ENCODE results near the gene ADO. TPM values are rescaled to one million over a fixed set of nuclear protein-coding genes. Genes with fewer than 3 reads are reported as not detected.

The ADO gene
- total and polyA plus RNA-seq, 10 of the 15 experiments (the other 5 are each of a cell fraction or from before 2014, with no cell fraction given): 4.3 to 44.6 (median 18.7) TPM

DNA sequence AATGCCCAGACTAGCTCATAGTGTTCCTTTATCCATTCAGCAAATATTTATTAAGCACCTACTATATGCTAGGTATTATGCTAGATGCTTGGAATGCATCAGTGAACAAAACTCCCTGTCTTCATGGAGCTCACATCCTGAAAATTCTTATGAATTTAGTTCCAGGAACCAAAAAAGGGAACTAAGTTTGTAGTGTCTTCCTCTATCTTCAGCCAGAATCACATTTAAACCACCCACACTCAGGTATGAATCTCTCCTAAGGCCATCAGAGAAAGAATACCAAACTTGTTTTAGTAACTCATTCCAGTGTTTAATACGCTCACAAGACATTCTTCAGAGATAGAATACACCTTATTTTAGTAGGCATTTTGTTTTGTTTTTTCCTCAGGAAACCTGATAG, 21.8 kb downstream of the ADO start:
- Histone ChIP-seq H3K36me3 (ENCODE audit: control insufficient read depth in 2 of 2, insufficient read depth in 2 of 2, low read length in 1 of 2) (no peaks in the 10 kb centered on the region), H4K20me1 (ENCODE audit: control insufficient read depth, insufficient read depth) (no peaks in the 10 kb centered on the region), H3K9me3 (replicated peaks; ENCODE audit: control insufficient read depth, insufficient read depth, low read length) (no peaks in the 10 kb centered on the region), H2AFZ (ENCODE audit: control insufficient read depth, low read depth, low read length) (no peak overlapping the region), H3K79me2 (ENCODE audit: control insufficient read depth, insufficient read depth, low read length) (no peaks in the 10 kb centered on the region), H3K27ac (ENCODE audit: control insufficient read depth, insufficient read depth) (no peak overlapping the region), H3K27me3 (replicated peaks in 1 of 2; ENCODE audit: control insufficient read depth in 2 of 2, insufficient read depth in 2 of 2, low read length in 1 of 2) (no peaks in the 10 kb centered on the region), H3K9ac (ENCODE audit: control insufficient read depth, insufficient read depth, low read length) (no peak overlapping the region), H3K4me3 (no peak overlapping the region), H3K4me1 (ENCODE audit: control insufficient read depth, insufficient read depth, low read length) (0 out of 2 replicates have a peak, but pooled peaks cover 2% of the 10 kb centered on the region), H3K4me2 (ENCODE audit: control insufficient read depth, insufficient read depth) (no peak overlapping the region)
- CTCF ChIA-PET: interaction anchor here (0.7 to 1.0 kb wide), 3 partner anchors 216 to 334 kb away, joined by 3 read pairs; no protein-coding TSS in a partner anchor
- in situ Hi-C loops (cut with MboI) (no loop called here), intact Hi-C loops (cut with micrococcal nuclease; ENCODE audit: unreplicated experiment) (no loop called here)
- ATAC-seq: no peak
- 50% methylated on average over 1 of the region's 1 CpG for WGBS (ENCODE audit: insufficient coverage, insufficient replicate concordance, low lambda C conversion rate, missing lambda C conversion rate)
- SMC1A ChIA-PET (ENCODE audit: uncharacterized antibody, unreplicated experiment): interaction anchor here (1.0 to 1.2 kb wide), 3 partner anchors 26 to 53 kb away, joined by 3 read pairs; no protein-coding TSS in a partner anchor
- RAD21 ChIA-PET (ENCODE audit: unreplicated experiment): interaction anchor here (0.9 to 1.4 kb wide), 3 partner anchors 25 to 233 kb away, joined by 3 to 6 read pairs (median 3); no protein-coding TSS in a partner anchor
- POLR2A ChIA-PET: interaction anchor here (0.6 kb wide), 1 partner anchor 43 kb away, joined by 3 read pairs; no protein-coding TSS in a partner anchor
- no TSS peak for BruUV-seq (replicated peaks)
- FAIRE-seq: no peak
- TF ChIP-seq POLR2A (IDR thresholded peaks at IDR 0.05; ENCODE audit: low read depth, low read length): no peak
- TF ChIP-seq, protein P1, sequence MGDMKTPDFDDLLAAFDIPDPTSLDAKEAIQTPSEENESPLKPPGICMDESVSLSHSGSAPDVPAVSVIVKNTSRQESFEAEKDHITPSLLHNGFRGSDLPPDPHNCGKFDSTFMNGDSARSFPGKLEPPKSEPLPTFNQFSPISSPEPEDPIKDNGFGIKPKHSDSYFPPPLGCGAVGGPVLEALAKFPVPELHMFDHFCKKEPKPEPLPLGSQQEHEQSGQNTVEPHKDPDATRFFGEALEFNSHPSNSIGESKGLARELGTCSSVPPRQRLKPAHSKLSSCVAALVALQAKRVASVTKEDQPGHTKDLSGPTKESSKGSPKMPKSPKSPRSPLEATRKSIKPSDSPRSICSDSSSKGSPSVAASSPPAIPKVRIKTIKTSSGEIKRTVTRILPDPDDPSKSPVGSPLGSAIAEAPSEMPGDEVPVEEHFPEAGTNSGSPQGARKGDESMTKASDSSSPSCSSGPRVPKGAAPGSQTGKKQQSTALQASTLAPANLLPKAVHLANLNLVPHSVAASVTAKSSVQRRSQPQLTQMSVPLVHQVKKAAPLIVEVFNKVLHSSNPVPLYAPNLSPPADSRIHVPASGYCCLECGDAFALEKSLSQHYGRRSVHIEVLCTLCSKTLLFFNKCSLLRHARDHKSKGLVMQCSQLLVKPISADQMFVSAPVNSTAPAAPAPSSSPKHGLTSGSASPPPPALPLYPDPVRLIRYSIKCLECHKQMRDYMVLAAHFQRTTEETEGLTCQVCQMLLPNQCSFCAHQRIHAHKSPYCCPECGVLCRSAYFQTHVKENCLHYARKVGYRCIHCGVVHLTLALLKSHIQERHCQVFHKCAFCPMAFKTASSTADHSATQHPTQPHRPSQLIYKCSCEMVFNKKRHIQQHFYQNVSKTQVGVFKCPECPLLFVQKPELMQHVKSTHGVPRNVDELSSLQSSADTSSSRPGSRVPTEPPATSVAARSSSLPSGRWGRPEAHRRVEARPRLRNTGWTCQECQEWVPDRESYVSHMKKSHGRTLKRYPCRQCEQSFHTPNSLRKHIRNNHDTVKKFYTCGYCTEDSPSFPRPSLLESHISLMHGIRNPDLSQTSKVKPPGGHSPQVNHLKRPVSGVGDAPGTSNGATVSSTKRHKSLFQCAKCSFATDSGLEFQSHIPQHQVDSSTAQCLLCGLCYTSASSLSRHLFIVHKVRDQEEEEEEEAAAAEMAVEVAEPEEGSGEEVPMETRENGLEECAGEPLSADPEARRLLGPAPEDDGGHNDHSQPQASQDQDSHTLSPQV (IDR thresholded peaks at IDR 0.05): no peak
- TF ChIP-seq ZNF207 (IDR thresholded peaks at IDR 0.05; ENCODE audit: borderline replicate concordance): no peak
- TF ChIP-seq, protein P2, sequence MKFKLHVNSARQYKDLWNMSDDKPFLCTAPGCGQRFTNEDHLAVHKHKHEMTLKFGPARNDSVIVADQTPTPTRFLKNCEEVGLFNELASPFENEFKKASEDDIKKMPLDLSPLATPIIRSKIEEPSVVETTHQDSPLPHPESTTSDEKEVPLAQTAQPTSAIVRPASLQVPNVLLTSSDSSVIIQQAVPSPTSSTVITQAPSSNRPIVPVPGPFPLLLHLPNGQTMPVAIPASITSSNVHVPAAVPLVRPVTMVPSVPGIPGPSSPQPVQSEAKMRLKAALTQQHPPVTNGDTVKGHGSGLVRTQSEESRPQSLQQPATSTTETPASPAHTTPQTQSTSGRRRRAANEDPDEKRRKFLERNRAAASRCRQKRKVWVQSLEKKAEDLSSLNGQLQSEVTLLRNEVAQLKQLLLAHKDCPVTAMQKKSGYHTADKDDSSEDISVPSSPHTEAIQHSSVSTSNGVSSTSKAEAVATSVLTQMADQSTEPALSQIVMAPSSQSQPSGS (IDR thresholded peaks at IDR 0.05; ENCODE audit: low read length): no peak
- no peak for TF ChIP-seq TCF7 (IDR thresholded peaks at IDR 0.05; ENCODE audit: borderline replicate concordance)
- DNase-seq (ENCODE audit: low read depth, low spot score): no peak
